ENCODE results near the gene AJUBA.
"Not testable (repeated sequence)": the region's sequence is repeated elsewhere in the genome, so short reads cannot be mapped to it uniquely, and the experiment has no call there.

The AJUBA gene

GRCh38 chr14:22977434-22977683, 5.0 kb downstream of the AJUBA start:
- H3K4me1 ChIP-seq, result peaks cover 55% of the 10 kb centered on the region
- peak overlapping the region; percentile 45 for H3K9ac ChIP-seq
- H3K4me3 ChIP-seq, result no peak overlapping the region
- H3K9me3 ChIP-seq, result no peaks in the 10 kb centered on the region
- peaks cover 49% of the 10 kb centered on the region for H4K20me1 ChIP-seq
- H3K36me3 ChIP-seq, result peaks cover 61% of the 10 kb centered on the region
- H3K27me3 ChIP-seq, result peaks cover 22% of the 10 kb centered on the region
- H3K4me2 ChIP-seq, result peak overlapping the region; percentile 70
- H3K27ac ChIP-seq, result 0 out of 2 replicates have a peak overlapping the region, but pooled peaks have one; percentile 11
- no peak for TF ChIP-seq Cebpa-rat (IDR thresholded peaks at IDR 0.05)

- Histone ChIP-seq H3K9ac (peak overlapping the region; percentile 45), H3K4me1 (peaks cover 52% of the 10 kb centered on the region), H4K20me1 (peaks cover 49% of the 10 kb centered on the region), H3K4me2 (peak overlapping the region; percentile 70), H3K4me3 (no peak overlapping the region), H3K9me3 (no peaks in the 10 kb centered on the region), H3K27me3 (peaks cover 18% of the 10 kb centered on the region), H3K27ac (0 out of 2 replicates have a peak overlapping the region, but pooled peaks have one; percentile 11), H3K36me3 (peaks cover 66% of the 10 kb centered on the region)
- TF ChIP-seq Cebpa-rat (IDR thresholded peaks at IDR 0.05), result no peak
Observed at GRCh38 chr14:22976620-22977433, 5.5 kb downstream of the AJUBA start.

GRCh38 chr14:22974530-22975313, 7.6 kb downstream of the AJUBA start:
- H3K4me3 ChIP-seq, result no peak overlapping the region
- peaks cover 36% of the 10 kb centered on the region for H3K4me1 ChIP-seq
- no peak overlapping the region for H3K27ac ChIP-seq
- no peak for TF ChIP-seq Cebpa-rat (IDR thresholded peaks at IDR 0.05)
- H3K9me3 ChIP-seq, result no peaks in the 10 kb centered on the region
- no peaks in the 10 kb centered on the region; the same call in 1 of the 2 replicates for H3K27me3 ChIP-seq
- H4K20me1 ChIP-seq, result peaks cover 43% of the 10 kb centered on the region
- no peak overlapping the region for H3K4me2 ChIP-seq
- H3K36me3 ChIP-seq, result peaks cover 70% of the 10 kb centered on the region
- H3K9ac ChIP-seq, result peak overlapping the region; percentile 34; the same call in 1 of the 2 replicates

GRCh38 chr14:22973217-22974032, 8.9 kb downstream of the AJUBA start:
- no peak overlapping the region for H3K9ac ChIP-seq
- no peak overlapping the region for H3K4me2 ChIP-seq
- H3K4me1 ChIP-seq, result peaks cover 23% of the 10 kb centered on the region
- peaks cover 30% of the 10 kb centered on the region; the same call in 1 of the 2 replicates for H4K20me1 ChIP-seq
- TF ChIP-seq Cebpa-rat (IDR thresholded peaks at IDR 0.05), result no peak
- peaks cover 73% of the 10 kb centered on the region for H3K36me3 ChIP-seq
- H3K27ac ChIP-seq, result no peak overlapping the region
- no peaks in the 10 kb centered on the region for H3K27me3 ChIP-seq
- no peak overlapping the region for H3K4me3 ChIP-seq
- H3K9me3 ChIP-seq, result no peaks in the 10 kb centered on the region

GRCh38 chr14:22972313-22972930, 9.9 kb downstream of the AJUBA start:
- H3K27me3 ChIP-seq, result no peaks in the 10 kb centered on the region
- peaks cover 67% of the 10 kb centered on the region for H3K36me3 ChIP-seq
- H3K4me3 ChIP-seq, result no peak overlapping the region
- peak overlapping the region; percentile 34; the same call in 1 of the 2 replicates for H3K9ac ChIP-seq
- peaks cover 24% of the 10 kb centered on the region; the same call in 1 of the 2 replicates for H4K20me1 ChIP-seq
- H3K9me3 ChIP-seq, result no peaks in the 10 kb centered on the region
- H3K4me2 ChIP-seq, result no peak overlapping the region
- no peak for TF ChIP-seq Cebpa-rat (IDR thresholded peaks at IDR 0.05)
- H3K4me1 ChIP-seq, result peaks cover 14% of the 10 kb centered on the region
- no peak overlapping the region for H3K27ac ChIP-seq

GRCh38 chr14:22971152-22971551, 11.2 kb downstream of the AJUBA start:
- H3K27me3 ChIP-seq, result no peaks in the 10 kb centered on the region
- H3K36me3 ChIP-seq, result peaks cover 59% of the 10 kb centered on the region
- H4K20me1 ChIP-seq, result peaks cover 15% of the 10 kb centered on the region; the same call in 1 of the 2 replicates
- no peak overlapping the region for H3K9ac ChIP-seq
- no peaks in the 10 kb centered on the region for H3K9me3 ChIP-seq
- no peak overlapping the region for H3K27ac ChIP-seq
- no peak overlapping the region for H3K4me2 ChIP-seq
- TF ChIP-seq Cebpa-rat (IDR thresholded peaks at IDR 0.05), result no peak
- no peak overlapping the region for H3K4me3 ChIP-seq
- H3K4me1 ChIP-seq, result peaks cover 1% of the 10 kb centered on the region; the same call in 1 of the 2 replicates

- no peak for TF ChIP-seq Cebpa-rat (IDR thresholded peaks at IDR 0.05)
- Histone ChIP-seq H3K36me3 (peaks cover 17% of the 10 kb centered on the region), H3K27me3 (no peaks in the 10 kb centered on the region), H3K4me2 (no peak overlapping the region), H4K20me1 (no peaks in the 10 kb centered on the region), H3K9me3 (no peaks in the 10 kb centered on the region), H3K4me1 (no peaks in the 10 kb centered on the region), H3K9ac (no peak overlapping the region), H3K4me3 (no peak overlapping the region), H3K27ac (no peak overlapping the region)
Observed at GRCh38 chr14:22966783-22967269, 15.5 kb downstream of the AJUBA start.

GRCh38 chr14:22965916-22966782, 16.2 kb downstream of the AJUBA start:
- not testable (repeated sequence) for H3K27me3 ChIP-seq, H3K4me1 ChIP-seq, H3K4me3 ChIP-seq, H3K9me3 ChIP-seq, H3K27ac ChIP-seq, H3K9ac ChIP-seq, H3K4me2 ChIP-seq, H4K20me1 ChIP-seq
- peaks cover 17% of the 10 kb centered on the region for H3K36me3 ChIP-seq

Measured in BLaER1 (cell line).